ENCODE measurements around the gene LTA.

The LTA gene

DNA sequence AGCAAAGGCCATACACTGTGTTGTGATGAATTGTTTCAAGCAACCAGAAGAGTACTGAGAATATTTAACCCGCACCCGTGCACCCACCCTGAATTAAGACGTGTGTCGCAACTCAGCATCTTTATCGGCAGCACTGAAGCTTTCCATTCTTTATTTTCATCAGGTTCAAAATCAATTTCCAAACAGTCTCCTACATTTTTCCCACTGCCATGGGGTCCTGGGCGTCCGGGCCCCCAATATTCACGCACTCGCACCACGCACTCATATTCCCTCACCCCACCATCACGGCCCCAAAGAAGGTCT lies 8.3 kb downstream of the LTA start:
- TF ChIP-seq, protein P1, sequence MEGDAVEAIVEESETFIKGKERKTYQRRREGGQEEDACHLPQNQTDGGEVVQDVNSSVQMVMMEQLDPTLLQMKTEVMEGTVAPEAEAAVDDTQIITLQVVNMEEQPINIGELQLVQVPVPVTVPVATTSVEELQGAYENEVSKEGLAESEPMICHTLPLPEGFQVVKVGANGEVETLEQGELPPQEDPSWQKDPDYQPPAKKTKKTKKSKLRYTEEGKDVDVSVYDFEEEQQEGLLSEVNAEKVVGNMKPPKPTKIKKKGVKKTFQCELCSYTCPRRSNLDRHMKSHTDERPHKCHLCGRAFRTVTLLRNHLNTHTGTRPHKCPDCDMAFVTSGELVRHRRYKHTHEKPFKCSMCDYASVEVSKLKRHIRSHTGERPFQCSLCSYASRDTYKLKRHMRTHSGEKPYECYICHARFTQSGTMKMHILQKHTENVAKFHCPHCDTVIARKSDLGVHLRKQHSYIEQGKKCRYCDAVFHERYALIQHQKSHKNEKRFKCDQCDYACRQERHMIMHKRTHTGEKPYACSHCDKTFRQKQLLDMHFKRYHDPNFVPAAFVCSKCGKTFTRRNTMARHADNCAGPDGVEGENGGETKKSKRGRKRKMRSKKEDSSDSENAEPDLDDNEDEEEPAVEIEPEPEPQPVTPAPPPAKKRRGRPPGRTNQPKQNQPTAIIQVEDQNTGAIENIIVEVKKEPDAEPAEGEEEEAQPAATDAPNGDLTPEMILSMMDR (conservative IDR thresholded peaks at IDR 0.05), result no peak
- H3K27ac ChIP-seq, result peak overlapping the region; percentile 62; the same call in 1 of the 2 replicates

DNA sequence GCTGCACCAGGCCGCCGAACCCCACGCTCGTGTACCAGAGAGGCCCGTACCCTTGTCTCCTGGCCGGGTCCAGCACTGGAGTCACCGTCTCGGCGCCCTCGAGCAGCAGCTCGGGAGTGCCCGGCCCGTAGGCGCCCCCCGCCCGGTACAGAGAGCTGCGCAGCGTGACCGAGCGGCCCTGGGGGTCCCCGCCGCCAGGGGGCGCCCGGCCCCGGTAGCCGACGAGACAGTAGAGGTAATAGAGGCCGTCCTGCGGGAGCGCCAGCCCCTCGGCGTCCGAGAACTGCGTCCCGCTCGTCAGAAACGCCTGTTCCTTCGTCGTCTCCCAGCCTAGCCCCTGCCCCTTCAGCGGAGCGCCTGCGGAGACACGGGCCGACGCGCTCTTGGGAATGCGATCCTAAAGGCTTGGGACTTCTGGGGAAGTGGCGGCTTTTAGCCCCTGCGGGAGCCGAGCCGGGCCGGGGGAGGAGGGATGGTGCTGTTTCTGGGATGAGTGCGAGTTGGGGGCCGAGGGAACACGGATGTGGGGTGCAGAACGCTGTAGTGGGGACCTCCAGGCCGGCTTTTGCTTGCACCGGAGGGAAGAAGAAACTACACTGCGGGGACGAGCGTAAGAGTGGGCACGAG lies 8.8 kb downstream of the LTA start:
- H3K27ac ChIP-seq, result peak overlapping the region; percentile 62; the same call in 1 of the 2 replicates
- TF ChIP-seq, protein P1 (conservative IDR thresholded peaks at IDR 0.05), result peak; percentile 96

DNA sequence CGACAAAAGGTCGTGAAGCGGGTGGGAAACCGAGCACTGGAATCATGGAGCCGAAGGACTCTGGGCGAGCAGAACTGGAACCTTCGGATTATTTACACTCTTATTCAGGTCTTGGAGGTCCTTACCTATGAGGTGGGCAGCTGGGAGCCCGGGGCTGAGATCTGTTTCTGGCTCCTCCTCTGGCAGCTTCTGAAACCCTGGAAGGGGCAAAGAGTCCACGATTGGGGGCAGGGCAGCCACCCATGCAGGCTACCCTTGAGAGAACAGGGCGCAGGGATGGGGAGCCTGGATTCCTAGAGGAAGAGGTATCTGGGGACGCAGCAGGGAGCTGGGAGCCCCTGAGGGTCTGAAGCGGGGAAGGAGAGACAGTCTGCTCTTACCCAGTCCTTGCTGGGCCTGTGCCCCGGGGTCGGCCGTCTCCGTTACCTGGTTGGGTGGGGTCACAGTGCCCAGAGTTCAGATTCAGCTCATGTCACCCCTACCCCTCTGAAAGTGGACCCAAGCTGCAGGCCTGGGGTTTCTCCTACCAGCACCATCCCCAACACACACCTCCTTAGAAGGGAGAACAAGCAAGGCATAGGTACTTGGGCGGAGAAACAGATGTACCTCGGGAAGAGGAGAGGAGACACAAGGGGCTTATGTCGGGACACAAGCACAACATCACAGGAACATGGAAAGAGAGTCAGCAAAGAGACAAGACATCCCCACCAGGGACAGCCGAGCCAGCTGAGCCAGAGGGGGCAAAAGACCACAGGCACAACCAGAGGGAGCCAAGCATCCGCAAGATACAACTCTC lies 9.5 kb downstream of the LTA start:
- TF ChIP-seq, protein P1 (conservative IDR thresholded peaks at IDR 0.05), result no peak
- peak overlapping the region; percentile 62; the same call in 1 of the 2 replicates for H3K27ac ChIP-seq

DNA sequence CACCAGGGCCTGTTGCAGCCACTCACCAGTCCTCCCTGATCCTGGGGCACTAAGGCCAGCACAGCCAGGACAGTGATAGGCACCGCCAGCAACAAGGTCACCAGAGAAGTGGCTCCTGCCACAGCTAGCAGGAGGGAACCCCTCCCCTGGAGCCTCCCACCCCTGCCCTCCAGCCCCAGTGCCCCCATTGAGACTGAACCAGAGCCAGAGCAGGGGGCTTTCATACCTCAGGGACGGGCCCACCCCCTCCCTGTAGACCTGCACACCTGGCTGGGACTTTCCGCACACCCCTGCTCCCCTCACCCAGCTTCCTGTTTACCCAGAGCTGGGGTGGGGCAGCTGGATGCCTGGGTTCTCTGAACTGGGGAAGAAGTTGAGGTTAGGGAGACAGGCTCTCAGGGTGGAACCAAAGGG lies 10.1 kb downstream of the LTA start, which contains the start of gene LTB:
TSS of gene LTB (minus strand) at position 195 of the 414 bp plus-strand sequence. CDS start at position 188, 7 bp downstream.
- peak within 1 kb of the TSS; percentile 62; the same call in 1 of the 2 replicates for H3K27ac ChIP-seq
- TF ChIP-seq, protein P1 (conservative IDR thresholded peaks at IDR 0.05), result no peak

DNA sequence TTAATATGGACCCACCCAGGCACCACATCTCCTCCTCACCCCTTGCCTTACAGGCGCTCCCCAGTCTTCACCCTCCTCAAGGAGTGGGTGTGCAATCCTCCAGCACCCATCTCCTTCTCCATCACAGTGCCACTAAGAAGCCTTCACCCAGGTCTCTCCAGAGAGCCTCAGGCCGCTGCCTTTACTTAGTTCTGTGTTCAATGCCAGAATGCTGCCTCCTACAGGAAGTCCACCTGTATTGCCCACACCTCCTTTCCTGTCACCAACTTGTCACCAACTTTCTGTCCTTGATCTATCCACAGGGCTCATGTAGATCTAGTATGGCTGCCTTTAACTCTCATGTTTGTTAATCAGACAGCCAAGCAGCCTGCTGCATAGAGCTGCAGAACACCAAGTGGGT lies 13.4 kb downstream of the LTA start:
- no peak overlapping the region for H3K27ac ChIP-seq
- TF ChIP-seq, protein P1 (conservative IDR thresholded peaks at IDR 0.05), result no peak; the same call in 1 of the 2 replicates

DNA sequence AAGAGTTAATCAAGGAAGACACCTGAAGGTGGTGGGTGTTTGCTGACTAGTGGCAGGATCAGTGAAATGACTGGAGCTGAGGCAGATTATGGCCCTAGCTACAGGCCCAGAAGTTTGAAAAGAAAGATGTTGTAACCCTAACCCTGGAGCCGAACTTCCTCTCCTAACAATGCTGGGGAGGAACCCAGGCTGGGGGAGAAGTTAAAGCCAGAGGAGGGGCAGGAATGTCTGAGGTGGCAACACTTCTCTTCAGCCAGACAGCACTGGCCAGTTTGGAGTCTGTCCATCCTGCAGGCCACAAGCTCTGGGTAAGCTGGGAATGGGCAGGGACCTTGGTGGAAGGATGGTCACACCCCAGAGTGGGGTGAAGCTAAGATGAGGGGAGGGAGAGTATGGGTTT lies 13.9 kb downstream of the LTA start, which contains the start of gene LST1:
TSS of gene LST1 (plus strand) at position 270 of the 400 bp plus-strand sequence. CDS start 1,023 bp downstream, outside the sequence.
- TF ChIP-seq, protein P1 (conservative IDR thresholded peaks at IDR 0.05), result no peak
- no peak within 1 kb of the TSS for H3K27ac ChIP-seq

DNA sequence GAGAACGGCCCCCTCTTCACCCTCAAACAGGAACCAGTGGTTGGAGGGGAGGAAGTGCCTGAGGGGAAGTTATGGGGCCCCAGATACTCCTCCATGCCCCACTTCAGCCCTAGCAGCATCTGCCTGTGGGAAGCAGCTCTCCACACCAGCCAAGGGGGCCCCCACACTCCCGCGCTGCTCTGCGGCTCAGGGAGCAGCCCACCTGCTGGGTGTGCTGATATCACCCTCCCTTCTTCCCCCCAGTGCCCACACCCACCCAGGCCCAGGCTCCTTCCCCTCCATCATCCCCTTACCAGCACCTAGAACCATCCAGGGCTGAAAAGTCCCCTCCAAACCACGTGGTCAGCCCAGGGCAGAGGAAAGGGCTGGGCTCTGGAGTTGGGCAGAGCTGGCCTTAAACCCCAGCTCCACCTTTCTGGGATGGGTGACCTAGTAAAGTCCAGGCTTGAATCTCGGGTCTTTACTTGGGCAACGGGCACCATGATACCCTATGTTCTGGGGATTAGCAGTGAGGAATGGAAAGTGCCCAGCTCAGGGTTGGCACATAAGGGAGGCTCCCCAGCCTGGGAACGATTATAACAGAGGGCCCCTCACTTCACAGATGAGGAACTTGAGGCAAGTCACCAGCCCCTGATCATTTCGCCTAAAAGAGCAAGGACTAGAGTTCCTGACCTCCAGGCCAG lies 14.7 kb downstream of the LTA start:
- TF ChIP-seq, protein P1 (conservative IDR thresholded peaks at IDR 0.05), result no peak
- H3K27ac ChIP-seq, result no peak overlapping the region
